Posterior cingulate gyrus (tissue), 11 donors: Measurements from ENCODE around the gene MCM8.

ENCODE experiments used
- DNase-seq, 10 donors: peaks; one replicate each; pipeline versions ENCODE4 v3.0.0 to v3.0.0-alpha.2; 2020 to 2021; ENCODE audit warnings: mixed read lengths in 3 of 10
- intact Hi-C: fragments of 100-400 bp; cut with DNase I; formaldehyde crosslinking; loops from one replicate; pipeline ENCODE4 v1.15.1; 2023

MCM8 gene

DNA sequence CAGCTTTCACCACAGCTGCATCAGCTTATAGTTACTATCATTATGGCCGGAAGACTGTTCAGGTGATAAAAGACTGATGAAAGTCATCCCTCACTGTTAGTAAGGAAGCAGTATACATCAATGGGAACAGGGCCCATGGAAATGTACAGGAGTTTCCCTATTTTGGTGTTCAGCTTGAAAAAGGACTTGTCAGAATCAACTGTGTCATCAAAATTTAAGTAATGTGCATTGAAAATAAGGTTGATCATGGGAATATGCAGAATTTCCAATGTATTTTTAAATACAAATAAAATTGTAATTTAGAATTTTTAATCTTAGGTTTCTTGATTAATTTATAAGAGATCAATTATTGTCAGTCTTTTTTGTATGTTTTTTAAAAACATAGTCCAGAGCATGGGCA is 86.6 kb downstream of the MCM8 start:
- intact Hi-C loops: no loop called here
- no peak for DNase-seq

- DNase-seq: peak in 1 of 10 donors; percentile 82
- intact Hi-C loops: no loop called here
Observed at GRCh38 chr20:6038256-6038655, 87.8 kb downstream of the MCM8 start.

- DNase-seq: no peak
- intact Hi-C loops: no loop called here
Observed at GRCh38 chr20:6039766-6040165, 89.3 kb downstream of the MCM8 start.

DNA sequence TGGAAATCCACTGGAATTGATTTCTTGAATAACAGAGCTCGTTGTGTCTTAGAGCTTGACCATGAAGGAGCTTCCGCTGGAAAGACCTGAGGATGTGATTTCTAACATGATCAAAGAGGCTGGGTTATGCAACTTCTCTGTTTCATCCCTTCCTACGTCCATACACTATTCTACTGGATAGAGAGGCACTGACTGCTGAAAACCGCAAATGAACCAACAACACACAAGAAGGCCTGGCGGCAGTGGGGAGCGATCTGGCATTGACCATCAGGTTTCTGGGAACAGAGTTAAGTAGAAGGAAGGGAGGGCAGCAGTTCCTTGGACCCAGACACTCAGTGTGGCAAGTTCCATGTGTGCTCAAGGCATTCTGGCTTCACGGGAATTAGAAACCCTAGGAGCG is 90.1 kb downstream of the MCM8 start:
- no peak for DNase-seq
- intact Hi-C loops: no loop called here

- intact Hi-C loops: no loop called here
- DNase-seq: peak in 2 of 10 donors; percentile 80 to 84
Observed at GRCh38 chr20:6040958-6041807, 90.7 kb downstream of the MCM8 start.

DNA sequence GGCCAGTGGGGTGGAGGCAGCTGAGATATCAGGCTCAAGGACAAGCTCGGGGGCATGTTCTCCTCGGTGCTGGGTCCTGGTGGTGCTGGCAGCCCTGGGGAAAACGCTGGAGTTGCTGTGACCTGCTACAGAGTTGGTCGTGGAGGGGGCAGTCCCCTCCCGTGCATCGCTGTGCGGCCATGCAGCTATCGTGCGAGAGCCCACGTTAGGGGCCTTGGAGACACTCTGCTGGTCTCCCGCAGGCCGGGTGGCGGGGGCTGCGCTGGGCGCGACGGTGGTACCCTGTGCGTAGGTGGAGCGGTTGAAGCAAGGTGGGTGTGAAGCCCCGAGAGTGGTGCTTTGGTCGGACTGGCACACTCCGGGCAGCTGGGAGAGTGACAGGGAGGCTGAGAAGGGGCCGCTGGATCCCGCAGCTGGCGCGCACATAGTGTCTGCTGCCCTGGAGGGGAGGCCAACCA is 91.4 kb downstream of the MCM8 start:
- intact Hi-C loops: no loop called here

GRCh38 chr20:6044115-6044514 is 93.7 kb downstream of the MCM8 start:
- no peak for DNase-seq
- intact Hi-C loops: no loop called here

More for the DNA sequence above, 91.4 kb downstream of the MCM8 start:
- DNase-seq: peak in 1 of 10 donors; percentile 80

DNA sequence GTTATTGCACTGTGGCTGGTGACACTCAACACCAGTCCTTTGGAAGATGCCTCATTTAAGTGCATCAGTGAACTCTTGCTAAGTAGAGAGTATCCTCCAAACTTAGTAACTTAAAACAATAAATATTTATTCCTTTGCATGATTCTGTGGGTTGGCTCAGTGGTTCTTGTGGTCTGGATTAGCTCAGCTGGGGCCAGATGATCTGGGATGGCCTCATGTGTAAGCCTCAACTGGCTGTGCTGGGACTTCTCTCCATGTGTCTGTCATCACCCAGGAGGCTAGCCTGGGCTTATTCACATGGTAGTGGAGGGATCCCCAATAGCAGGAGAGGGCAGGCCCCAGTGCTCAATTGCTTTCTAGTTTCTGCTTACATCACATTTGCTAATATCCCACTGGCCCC is 95.1 kb downstream of the MCM8 start:
- DNase-seq: no peak
- intact Hi-C loops: no loop called here

GRCh38 chr20:6046432-6046831 is 96.0 kb downstream of the MCM8 start:
- no peak for DNase-seq
- intact Hi-C loops: no loop called here

GRCh38 chr20:6048391-6048790 is 97.9 kb downstream of the MCM8 start:
- no peak for DNase-seq
- intact Hi-C loops: no loop called here
